PC-9 (cell line): ENCODE measurements around the gene CFHR5. TPM values are rescaled to one million over a fixed set of nuclear protein-coding genes. Genes with fewer than 3 reads are reported as not detected.

Experiments
- BruUV-seq: library from RNA; stranded (reverse); fragments of 400-500 nt; replicated peaks from 2 replicates; lab custom pipeline; 2021; lab: Mats Ljungman, UMichigan
- CTCF ChIA-PET: fragments of 300-600 bp; sonication (Branson Sonifier 250); formaldehyde crosslinking; loops from one replicate; lab custom pipeline; 2022; ENCODE audit warnings: antibody characterized with exemption; lab: Charles Lee
- POLR2A ChIA-PET: fragments of 300-600 bp; sonication (Branson Sonifier 250); formaldehyde crosslinking; loops from one replicate; lab custom pipeline; 2022; ENCODE audit warnings: antibody characterized with exemption; ENCODE audit not compliant: unreplicated experiment; lab: Charles Lee
- DNase-seq, 2 experiments: peaks; one replicate each; pipeline versions ENCODE4 v3.0.0 to v3.0.0-alpha.2; 2015 to 2022; ENCODE audit warnings: mixed read lengths in 1 of 2
- H2AFZ ChIP-seq: fragments of 200-600 bp; sonication (generic); 2 replicates; pipeline ENCODE4 v1.8.1; 2017; ENCODE audit warnings: antibody characterized with exemption
- H3F3A ChIP-seq: fragments of 200-600 bp; sonication (generic); 2 replicates; pipeline ENCODE4 v1.8.1; 2017; ENCODE audit warnings: antibody characterized with exemption, mild to moderate bottlenecking, low read depth; ENCODE audit not compliant: insufficient read depth
- H3K27ac ChIP-seq: fragments of 200-600 bp; sonication (generic); 2 replicates; pipeline ENCODE4 v1.6.1; 2016; ENCODE audit warnings: mixed run types
- H3K27me3 ChIP-seq: fragments of 200-600 bp; sonication (generic); 2 replicates; pipeline ENCODE4 v1.6.1; 2016; ENCODE audit warnings: low read depth, mixed run types; ENCODE audit not compliant: insufficient read depth
- H3K36me3 ChIP-seq: fragments of 200-600 bp; sonication (generic); 2 replicates; pipeline ENCODE4 v1.6.1; 2016; ENCODE audit warnings: low read depth, mixed run types
- H3K4me1 ChIP-seq: fragments of 200-600 bp; sonication (generic); replicated peaks from 2 replicates; pipeline ENCODE4 v1.6.1; 2016; ENCODE audit warnings: mixed run types; ENCODE audit not compliant: insufficient read depth
- H3K4me2 ChIP-seq: fragments of 200-600 bp; sonication (generic); 2 replicates; pipeline ENCODE4 v1.6.1; 2017; ENCODE audit warnings: mixed run types
- H3K4me3 ChIP-seq: fragments of 200-600 bp; sonication (generic); 2 replicates; pipeline ENCODE4 v1.6.1; 2016; ENCODE audit warnings: mixed run types
- H3K79me2 ChIP-seq: fragments of 200-600 bp; sonication (generic); 2 replicates; pipeline ENCODE4 v1.6.1; 2017; ENCODE audit warnings: low read depth, mixed run types
- H3K9me2 ChIP-seq: fragments of 200-600 bp; sonication (generic); 2 replicates; pipeline ENCODE4 v1.8.1; 2017; ENCODE audit warnings: mild to moderate bottlenecking; ENCODE audit not compliant: insufficient read depth
- H3K9me3 ChIP-seq: fragments of 200-600 bp; sonication (generic); 2 replicates; pipeline ENCODE4 v1.8.1; 2016; ENCODE audit warnings: low read depth; ENCODE audit not compliant: insufficient read depth
- H4K20me1 ChIP-seq: fragments of 200-600 bp; sonication (generic); 2 replicates; pipeline ENCODE4 v1.8.1; 2017; ENCODE audit not compliant: insufficient read depth
- EZH2 ChIP-seq: fragments of 200-600 bp; sonication (generic); IDR thresholded peaks from 2 replicates; pipeline ENCODE4 v1.8.0; 2017; ENCODE audit warnings: antibody characterized with exemption, low read depth
- intact Hi-C: fragments of 100-400 bp; cut with micrococcal nuclease; formaldehyde crosslinking; loops from one replicate; pipeline ENCODE4 v1.10.0; 2022; ENCODE audit not compliant: unreplicated experiment
- total RNA-seq: library from RNA; stranded (reverse); gene quantifications from 2 replicates; pipeline ENCODE4 v1.2.3, GENCODE V29; 2021
- TF ChIP-seq, protein P1 (sequence below): fragments of 200-600 bp; sonication (generic); conservative IDR thresholded peaks from 2 replicates; pipeline ENCODE4 v1.6.1; 2017; ENCODE audit warnings: mixed run types, antibody characterized with exemption, mild to moderate bottlenecking, moderate library complexity

CFHR5 gene
- total RNA-seq, 1 experiment from 2014 or later: not detected

- POLR2A ChIA-PET: no interaction called here
These were observed 16.5 kb upstream of the CFHR5 start for GRCh38 chr1:196960854-196961253.

DNA sequence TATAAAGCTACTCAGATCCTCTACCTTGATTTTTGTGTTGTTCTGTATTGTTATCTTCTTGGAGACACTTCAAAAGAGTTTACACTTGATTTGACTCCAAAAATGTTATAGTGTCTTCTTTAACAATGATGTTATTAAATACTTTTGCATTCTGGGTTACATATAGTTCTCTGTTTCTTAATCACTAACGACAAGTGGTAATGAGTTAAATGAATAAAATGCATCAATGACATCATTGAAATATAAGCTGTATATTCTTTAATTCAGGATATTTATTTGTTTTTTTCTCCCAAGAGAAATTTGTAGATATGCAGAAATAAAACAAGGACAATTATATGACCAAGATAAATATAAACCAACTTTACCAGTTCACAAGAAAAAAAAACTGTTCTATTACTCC is 7.2 kb upstream of the CFHR5 start:
- H3K4me3 ChIP-seq: no peak overlapping the region
- H3K4me2 ChIP-seq: no peak overlapping the region
- H3K27me3 ChIP-seq: no peaks in the 10 kb centered on the region
- no peak for DNase-seq
- H3K9me3 ChIP-seq: no peaks in the 10 kb centered on the region
- no peaks in the 10 kb centered on the region for H4K20me1 ChIP-seq
- H3K36me3 ChIP-seq: no peaks in the 10 kb centered on the region
- H3K4me1 ChIP-seq: no peaks in the 10 kb centered on the region
- intact Hi-C loops: no loop called here
- TF ChIP-seq, protein P1, sequence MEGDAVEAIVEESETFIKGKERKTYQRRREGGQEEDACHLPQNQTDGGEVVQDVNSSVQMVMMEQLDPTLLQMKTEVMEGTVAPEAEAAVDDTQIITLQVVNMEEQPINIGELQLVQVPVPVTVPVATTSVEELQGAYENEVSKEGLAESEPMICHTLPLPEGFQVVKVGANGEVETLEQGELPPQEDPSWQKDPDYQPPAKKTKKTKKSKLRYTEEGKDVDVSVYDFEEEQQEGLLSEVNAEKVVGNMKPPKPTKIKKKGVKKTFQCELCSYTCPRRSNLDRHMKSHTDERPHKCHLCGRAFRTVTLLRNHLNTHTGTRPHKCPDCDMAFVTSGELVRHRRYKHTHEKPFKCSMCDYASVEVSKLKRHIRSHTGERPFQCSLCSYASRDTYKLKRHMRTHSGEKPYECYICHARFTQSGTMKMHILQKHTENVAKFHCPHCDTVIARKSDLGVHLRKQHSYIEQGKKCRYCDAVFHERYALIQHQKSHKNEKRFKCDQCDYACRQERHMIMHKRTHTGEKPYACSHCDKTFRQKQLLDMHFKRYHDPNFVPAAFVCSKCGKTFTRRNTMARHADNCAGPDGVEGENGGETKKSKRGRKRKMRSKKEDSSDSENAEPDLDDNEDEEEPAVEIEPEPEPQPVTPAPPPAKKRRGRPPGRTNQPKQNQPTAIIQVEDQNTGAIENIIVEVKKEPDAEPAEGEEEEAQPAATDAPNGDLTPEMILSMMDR: no peak
- TF ChIP-seq EZH2: no peak
- ChIA-PET CTCF (no interaction called here), POLR2A (interaction anchor here (0.7 kb wide), 1 partner anchor 174 kb away, joined by 4 read pairs; no protein-coding TSS in a partner anchor)
- no peak overlapping the region for H3K27ac ChIP-seq
- H3K79me2 ChIP-seq: no peaks in the 10 kb centered on the region
- no TSS peak for BruUV-seq
- no peak overlapping the region for H2AFZ ChIP-seq
- H3F3A ChIP-seq: no peaks in the 10 kb centered on the region
- H3K9me2 ChIP-seq: no peaks in the 10 kb centered on the region

More at GRCh38 chr1:196960854-196961253, 16.5 kb upstream of the CFHR5 start:
- Histone ChIP-seq H3K9me3 (no peaks in the 10 kb centered on the region), H3K4me1 (no peaks in the 10 kb centered on the region), H3K36me3 (no peaks in the 10 kb centered on the region), H3K79me2 (no peaks in the 10 kb centered on the region), H3K27ac (no peak overlapping the region), H2AFZ (0 out of 2 replicates have a peak overlapping the region, but pooled peaks have one; percentile 2), H3K9me2 (no peaks in the 10 kb centered on the region), H3K4me3 (no peak overlapping the region), H3K27me3 (no peaks in the 10 kb centered on the region), H4K20me1 (no peaks in the 10 kb centered on the region), H3F3A (no peaks in the 10 kb centered on the region), H3K4me2 (no peak overlapping the region)
- TF ChIP-seq EZH2: no peak
- TF ChIP-seq, protein P1: no peak
- DNase-seq: no peak
- CTCF ChIA-PET: no interaction called here
- intact Hi-C loops: no loop called here
- no TSS peak for BruUV-seq

- Histone ChIP-seq H3K4me2 (no peak overlapping the region), H3K4me1 (no peaks in the 10 kb centered on the region), H3K36me3 (no peaks in the 10 kb centered on the region), H3K27ac (no peak overlapping the region), H4K20me1 (no peaks in the 10 kb centered on the region), H3F3A (no peaks in the 10 kb centered on the region), H2AFZ (no peak overlapping the region; the same call in 1 of the 2 replicates), H3K9me2 (no peaks in the 10 kb centered on the region), H3K9me3 (no peaks in the 10 kb centered on the region), H3K79me2 (no peaks in the 10 kb centered on the region), H3K27me3 (no peaks in the 10 kb centered on the region), H3K4me3 (no peak overlapping the region)
- BruUV-seq: no TSS peak
- CTCF ChIA-PET: no interaction called here
- intact Hi-C loops: no loop called here
- no peak for DNase-seq
- POLR2A ChIA-PET: no interaction called here
- TF ChIP-seq, protein P1: no peak
- TF ChIP-seq EZH2: no peak
These were observed 1.1 kb upstream of the CFHR5 start for GRCh38 chr1:196976278-196976677.
